ENCODE results near the gene GALK1. TPM values are rescaled to one million over a fixed set of nuclear protein-coding genes. Genes with fewer than 3 reads are reported as not detected.

The GALK1 gene
- total RNA-seq, 4 donors from 2014 or later, result 9.3 to 116 (median 30.9) TPM

DNA sequence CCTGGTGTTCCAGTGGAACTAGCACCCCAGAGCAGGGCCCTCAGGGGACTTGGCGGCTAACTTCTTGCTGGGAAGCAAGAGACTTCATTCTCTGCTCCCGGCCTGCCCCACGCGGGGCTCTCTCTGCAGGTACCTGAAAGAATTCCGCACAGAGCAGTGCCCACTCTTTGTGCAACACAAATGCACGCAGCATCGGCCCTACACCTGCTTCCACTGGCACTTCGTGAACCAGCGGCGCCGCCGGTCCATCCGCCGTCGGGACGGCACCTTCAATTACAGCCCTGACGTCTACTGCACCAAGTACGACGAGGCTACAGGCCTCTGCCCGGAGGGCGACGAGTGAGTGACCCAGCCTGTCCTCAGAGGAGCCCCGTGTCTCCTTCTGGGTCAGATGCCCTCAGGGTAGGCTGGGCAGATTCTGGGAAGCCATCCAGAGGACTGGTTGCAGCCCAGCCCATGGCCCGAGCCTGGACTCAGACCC is 44.7 kb upstream of the GALK1 start:
- no peak overlapping the region for H3K4me3 ChIP-seq
- H3K27me3 ChIP-seq, result no peaks in the 10 kb centered on the region
- H3K9me3 ChIP-seq, result no peaks in the 10 kb centered on the region
- no peak for DNase-seq
- H3K36me3 ChIP-seq, result peaks cover 0 to 16% (median 6%) of the 10 kb centered on the region in 4 donors
- peak overlapping the region in 3 of 4 donors; percentile 14 to 44 (median 26) for H3K27ac ChIP-seq
- no peaks in the 10 kb centered on the region for H3K4me1 ChIP-seq
- 96% methylated on average over 16 of the region's 24 CpGs; no CpG with 5 or more reads in 1 of the 2 donors for WGBS, 2 donors (ENCODE audit: low coverage in 1 of 2)
- no peak for TF ChIP-seq POLR2A (IDR thresholded peaks at IDR 0.05)
- TF ChIP-seq, protein P1, sequence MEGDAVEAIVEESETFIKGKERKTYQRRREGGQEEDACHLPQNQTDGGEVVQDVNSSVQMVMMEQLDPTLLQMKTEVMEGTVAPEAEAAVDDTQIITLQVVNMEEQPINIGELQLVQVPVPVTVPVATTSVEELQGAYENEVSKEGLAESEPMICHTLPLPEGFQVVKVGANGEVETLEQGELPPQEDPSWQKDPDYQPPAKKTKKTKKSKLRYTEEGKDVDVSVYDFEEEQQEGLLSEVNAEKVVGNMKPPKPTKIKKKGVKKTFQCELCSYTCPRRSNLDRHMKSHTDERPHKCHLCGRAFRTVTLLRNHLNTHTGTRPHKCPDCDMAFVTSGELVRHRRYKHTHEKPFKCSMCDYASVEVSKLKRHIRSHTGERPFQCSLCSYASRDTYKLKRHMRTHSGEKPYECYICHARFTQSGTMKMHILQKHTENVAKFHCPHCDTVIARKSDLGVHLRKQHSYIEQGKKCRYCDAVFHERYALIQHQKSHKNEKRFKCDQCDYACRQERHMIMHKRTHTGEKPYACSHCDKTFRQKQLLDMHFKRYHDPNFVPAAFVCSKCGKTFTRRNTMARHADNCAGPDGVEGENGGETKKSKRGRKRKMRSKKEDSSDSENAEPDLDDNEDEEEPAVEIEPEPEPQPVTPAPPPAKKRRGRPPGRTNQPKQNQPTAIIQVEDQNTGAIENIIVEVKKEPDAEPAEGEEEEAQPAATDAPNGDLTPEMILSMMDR (IDR thresholded peaks at IDR 0.05), result no peak
- no peak for TF ChIP-seq POLR2AphosphoS5 (IDR thresholded peaks at IDR 0.05)
- TF ChIP-seq EP300 (IDR thresholded peaks at IDR 0.05; ENCODE audit: low read depth), result no peak
- intact Hi-C loops (cut with DNase I; ENCODE audit: low total_unique reads), result no loop called here
- in situ Hi-C loops (cut with MboI; ENCODE audit: low pct_ligation_motif_present in 1 of 4, low pct_unique_long_range_greater_than_20kb in 1 of 4, low sequenced_read_pairs in 3 of 4), result no loop called here

DNA sequence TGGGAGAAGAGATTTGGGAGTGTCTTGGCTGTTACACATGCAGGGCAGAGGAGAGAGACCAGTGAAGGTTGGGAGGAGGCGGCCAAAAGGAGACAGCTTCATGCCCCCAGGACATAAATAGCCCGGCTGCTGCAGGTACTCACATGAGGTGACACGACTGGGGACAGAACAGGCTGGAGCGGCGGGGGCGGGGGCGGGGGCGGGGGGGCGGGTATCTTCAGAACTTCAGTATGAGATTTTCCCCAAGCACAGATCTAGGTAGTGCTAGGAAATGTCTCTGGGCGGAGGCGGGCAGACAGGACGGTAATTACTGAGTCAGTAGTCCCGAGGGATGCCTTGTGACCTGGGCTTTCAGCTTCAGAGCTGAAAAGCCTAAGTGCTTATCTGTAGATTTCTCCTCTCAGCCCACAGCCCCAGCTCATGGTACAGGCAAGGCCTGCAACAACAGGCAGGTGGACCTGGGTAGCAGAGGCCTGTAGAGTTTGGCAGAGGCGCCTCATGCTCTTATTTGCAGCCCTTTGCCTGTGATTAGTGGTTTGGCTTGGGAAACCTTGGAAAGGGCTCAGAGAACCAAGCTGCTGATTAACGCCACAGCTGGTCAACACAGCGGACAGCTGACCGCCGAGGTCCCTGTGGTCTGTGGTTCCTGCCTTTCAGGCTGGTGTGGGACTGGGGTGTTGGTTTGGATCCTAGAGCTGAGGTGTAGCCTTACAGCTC is 44.1 kb upstream of the GALK1 start:
- 64 to 82% methylated on average over 3 to 18 of the region's 18 CpGs for WGBS, 2 donors (ENCODE audit: low coverage in 1 of 2)

DNA sequence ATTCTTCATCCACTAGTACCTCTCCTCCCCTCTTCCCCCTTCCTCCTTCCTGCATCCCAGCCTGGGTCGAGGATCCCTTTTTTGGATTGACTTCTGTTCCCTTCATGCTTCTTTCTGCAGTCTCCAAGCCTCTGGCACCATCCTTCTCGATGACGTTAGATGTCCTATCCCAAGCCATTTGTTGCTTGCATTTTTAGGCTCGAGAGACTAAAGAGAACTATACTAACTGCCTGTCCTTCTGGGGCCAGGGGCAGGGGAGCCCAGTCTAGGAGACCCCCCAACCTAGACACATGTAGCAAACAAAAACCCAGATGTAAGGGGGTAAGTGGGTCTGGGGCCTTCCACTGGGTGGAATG is 43.5 kb upstream of the GALK1 start:
- H3K27me3 ChIP-seq, result no peaks in the 10 kb centered on the region
- H3K27ac ChIP-seq, result peak overlapping the region in 1 of 4 donors; percentile 53
- 63 to 77% methylated on average over 2 to 4 of the region's 4 CpGs for WGBS, 2 donors (ENCODE audit: low coverage in 1 of 2)
- TF ChIP-seq POLR2AphosphoS5 (IDR thresholded peaks at IDR 0.05) (no peak), POLR2A (IDR thresholded peaks at IDR 0.05) (no peak), EP300 (IDR thresholded peaks at IDR 0.05; ENCODE audit: low read depth) (no peak)
- TF ChIP-seq, protein P1 (IDR thresholded peaks at IDR 0.05), result no peak
- no peak for DNase-seq
- no peaks in the 10 kb centered on the region for H3K9me3 ChIP-seq
- no peak overlapping the region for H3K4me3 ChIP-seq
- intact Hi-C loops (cut with DNase I; ENCODE audit: low total_unique reads), result no loop called here
- H3K36me3 ChIP-seq, result peaks cover 0 to 16% (median 6%) of the 10 kb centered on the region in 4 donors
- no peaks in the 10 kb centered on the region for H3K4me1 ChIP-seq
- in situ Hi-C loops (cut with MboI; ENCODE audit: low pct_ligation_motif_present in 1 of 4, low pct_unique_long_range_greater_than_20kb in 1 of 4, low sequenced_read_pairs in 3 of 4), result no loop called here

More for the DNA sequence above, 44.1 kb upstream of the GALK1 start:
- DNase-seq, result no peak
- TF ChIP-seq EP300 (IDR thresholded peaks at IDR 0.05; ENCODE audit: low read depth) (no peak), POLR2AphosphoS5 (IDR thresholded peaks at IDR 0.05) (no peak)
- Histone ChIP-seq H3K27me3 (no peaks in the 10 kb centered on the region), H3K9me3 (no peaks in the 10 kb centered on the region), H3K4me3 (no peak overlapping the region), H3K27ac (peak overlapping the region in 3 of 4 donors; percentile 14 to 53 (median 44)), H3K4me1 (no peaks in the 10 kb centered on the region), H3K36me3 (peaks cover 0 to 16% (median 6%) of the 10 kb centered on the region in 4 donors)
- intact Hi-C loops (cut with DNase I; ENCODE audit: low total_unique reads), result no loop called here
- in situ Hi-C loops (cut with MboI; ENCODE audit: low pct_ligation_motif_present in 1 of 4, low pct_unique_long_range_greater_than_20kb in 1 of 4, low sequenced_read_pairs in 3 of 4), result no loop called here

GRCh38 chr17:75807861-75808260 is 42.9 kb upstream of the GALK1 start:
- Histone ChIP-seq H3K27ac (peak overlapping the region in 1 of 4 donors; percentile 53), H3K27me3 (no peaks in the 10 kb centered on the region), H3K4me3 (no peak overlapping the region), H3K36me3 (peaks cover 0 to 15% (median 5%) of the 10 kb centered on the region in 4 donors), H3K9me3 (no peaks in the 10 kb centered on the region), H3K4me1 (no peaks in the 10 kb centered on the region)
- 93 to 94% methylated on average over 2 to 3 of the region's 3 CpGs for WGBS, 2 donors (ENCODE audit: low coverage in 1 of 2)
- intact Hi-C loops (cut with DNase I; ENCODE audit: low total_unique reads), result no loop called here
- TF ChIP-seq, protein P1 (IDR thresholded peaks at IDR 0.05), result no peak
- no peak for TF ChIP-seq POLR2AphosphoS5 (IDR thresholded peaks at IDR 0.05)
- TF ChIP-seq EP300 (IDR thresholded peaks at IDR 0.05; ENCODE audit: low read depth), result no peak
- no peak for TF ChIP-seq POLR2A (IDR thresholded peaks at IDR 0.05)
- in situ Hi-C loops (cut with MboI; ENCODE audit: low pct_ligation_motif_present in 1 of 4, low pct_unique_long_range_greater_than_20kb in 1 of 4, low sequenced_read_pairs in 3 of 4), result no loop called here
- no peak for DNase-seq

Data from transverse colon (tissue), 4 donors.